Liver (tissue), 3 donors: ENCODE results near the gene TTLL3.

Source experiments
- CTCF ChIP-seq: fragments of 150-350 bp; IDR thresholded peaks from 2 replicates; pipeline ENCODE4 v1.5.1; 2017; ENCODE audit warnings: improper control_type of control experiment, low read depth, low read length; ENCODE audit not compliant: missing input control
- EGR1 ChIP-seq, 2 donors: IDR thresholded peaks; 2 replicates each; pipeline ENCODE4 v1.6.1; 2016 to 2018; ENCODE audit warnings: antibody characterized with exemption in 2 of 2, low read depth in 2 of 2
- MAX ChIP-seq: IDR thresholded peaks from 2 replicates; pipeline ENCODE4 v1.6.1; 2016; ENCODE audit warnings: antibody characterized with exemption
- NR2F2 ChIP-seq: IDR thresholded peaks from 2 replicates; pipeline ENCODE4 v1.6.1; 2016; ENCODE audit warnings: antibody characterized with exemption
- RAD21 ChIP-seq, 2 donors: IDR thresholded peaks; 2 replicates each; pipeline ENCODE4 v1.6.1; 2016; ENCODE audit warnings: antibody characterized with exemption in 2 of 2, mild to moderate bottlenecking in 2 of 2
- RXRA ChIP-seq, 2 donors: IDR thresholded peaks; 2 replicates each; pipeline ENCODE4 v1.6.1; 2017 to 2018; ENCODE audit warnings: antibody characterized with exemption in 2 of 2, mild to moderate bottlenecking in 1 of 2
- TAF1 ChIP-seq: conservative IDR thresholded peaks from 2 replicates; pipeline ENCODE4 v1.6.1; 2016; ENCODE audit warnings: antibody characterized with exemption, mild to moderate bottlenecking
- TF ChIP-seq, protein P1 (sequence below): IDR thresholded peaks from 2 replicates; pipeline ENCODE4 v1.6.1; 2016; ENCODE audit warnings: antibody characterized with exemption
- donor health status: healthy.
- donor health status: healthy.

- TF ChIP-seq MAX (no peak), CTCF (no peak), NR2F2 (no peak), TAF1 (no peak), RAD21 (IDR thresholded peaks at IDR 0.05) (no peak), EGR1 (IDR thresholded peaks at IDR 0.05; ENCODE audit: low read depth in 2 of 2) (no peak), RXRA (IDR thresholded peaks at IDR 0.05) (no peak)
- TF ChIP-seq, protein P1, sequence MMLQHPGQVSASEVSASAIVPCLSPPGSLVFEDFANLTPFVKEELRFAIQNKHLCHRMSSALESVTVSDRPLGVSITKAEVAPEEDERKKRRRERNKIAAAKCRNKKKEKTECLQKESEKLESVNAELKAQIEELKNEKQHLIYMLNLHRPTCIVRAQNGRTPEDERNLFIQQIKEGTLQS = no peak
These were observed 7.4 kb downstream of the TTLL3 start for GRCh38 chr3:9817436-9817835.
